Astrocyte (in vitro differentiated cells and primary cell): Measurements from ENCODE around the gene MAP2K7. TPM values are rescaled to one million over a fixed set of nuclear protein-coding genes. Genes with fewer than 3 reads are reported as not detected.

Experiments
- DNase-seq: peaks from one replicate; pipeline ENCODE4 v3.0.0-alpha.2; 2010; ENCODE audit warnings: low read depth
- FAIRE-seq: peaks from 2 replicates; lab custom pipeline; 2011; peaks lifted over from hg19 to GRCh38; lab: Jason Lieb, UNC
- H2AFZ ChIP-seq: 2 replicates; pipeline ENCODE4 v1.6.0; 2012; ENCODE audit warnings: low read depth, low read length, inconsistent platforms
- H3K27ac ChIP-seq: 2 replicates; pipeline ENCODE4 v1.5.1; 2011; ENCODE audit warnings: low read depth, low read length, inconsistent platforms
- H3K27me3 ChIP-seq: 2 replicates; pipeline ENCODE4 v1.6.0; 2011; ENCODE audit warnings: low read length, inconsistent platforms; ENCODE audit not compliant: insufficient read depth
- H3K36me3 ChIP-seq: 2 replicates; pipeline ENCODE4 v1.5.1; 2011; ENCODE audit warnings: low read length, inconsistent platforms; ENCODE audit not compliant: insufficient read depth
- H3K4me1 ChIP-seq: 2 replicates; pipeline ENCODE4 v1.5.1; 2011; ENCODE audit warnings: low read length, inconsistent platforms; ENCODE audit not compliant: insufficient read depth
- H3K4me2 ChIP-seq: 2 replicates; pipeline ENCODE4 v1.6.0; 2012; ENCODE audit warnings: low read length, inconsistent platforms
- H3K4me3 ChIP-seq: 2 replicates; pipeline ENCODE4 v1.5.1; 2011; ENCODE audit warnings: low read depth, mild to moderate bottlenecking, low read length, inconsistent platforms; ENCODE audit not compliant: insufficient read depth
- H3K79me2 ChIP-seq: 2 replicates; pipeline ENCODE4 v1.6.0; 2012; ENCODE audit warnings: mild to moderate bottlenecking, low read length, inconsistent platforms; ENCODE audit not compliant: insufficient read depth
- H3K9ac ChIP-seq: 2 replicates; pipeline ENCODE4 v1.6.0; 2012; ENCODE audit warnings: mild to moderate bottlenecking, low read length, inconsistent platforms
- H3K9me3 ChIP-seq: 2 replicates; pipeline ENCODE4 v1.5.1; 2012; ENCODE audit warnings: low read depth, mild to moderate bottlenecking, low read length, inconsistent platforms; ENCODE audit not compliant: insufficient read depth
- H4K20me1 ChIP-seq: 2 replicates; pipeline ENCODE4 v1.6.0; 2012; ENCODE audit warnings: low read length, inconsistent platforms; ENCODE audit not compliant: insufficient read depth
- H3K27ac Mint-ChIP-seq: one replicate; pipeline ENCODE4 v1.8.0; 2021; ENCODE audit warnings: mild to moderate bottlenecking, mixed read lengths; ENCODE audit not compliant: unreplicated experiment
- H3K27me3 Mint-ChIP-seq: one replicate; pipeline ENCODE4 v1.8.0; 2021; ENCODE audit warnings: low read depth, mixed read lengths; ENCODE audit not compliant: unreplicated experiment
- H3K36me3 Mint-ChIP-seq: one replicate; pipeline ENCODE4 v1.8.0; 2021; ENCODE audit warnings: low read depth, mixed read lengths; ENCODE audit not compliant: unreplicated experiment
- H3K4me1 Mint-ChIP-seq: one replicate; pipeline ENCODE4 v1.8.0; 2021; ENCODE audit warnings: low read depth, mixed read lengths; ENCODE audit not compliant: unreplicated experiment
- H3K4me3 Mint-ChIP-seq: one replicate; pipeline ENCODE4 v1.8.0; 2021; ENCODE audit warnings: mild to moderate bottlenecking, moderate library complexity, mixed read lengths; ENCODE audit not compliant: unreplicated experiment
- H3K9me3 Mint-ChIP-seq: one replicate; pipeline ENCODE4 v1.8.0; 2021; ENCODE audit warnings: mild to moderate bottlenecking, mixed read lengths; ENCODE audit not compliant: unreplicated experiment
- EZH2 ChIP-seq: IDR thresholded peaks from 2 replicates; pipeline ENCODE4 v1.6.1; 2012; ENCODE audit warnings: mild to moderate bottlenecking, low read length, inconsistent platforms; ENCODE audit not compliant: insufficient read depth
- total RNA-seq: library from RNA; stranded (reverse); gene quantifications from 2 replicates; pipeline ENCODE4 v1.2.1, GENCODE V29; 2021
- TF ChIP-seq, protein P1 (sequence below): IDR thresholded peaks from 2 replicates; pipeline ENCODE4 v1.5.1; 2011; ENCODE audit warnings: low read depth, mild to moderate bottlenecking, inconsistent platforms, low read length, moderate library complexity; ENCODE audit not compliant: insufficient read depth

The MAP2K7 gene
- total RNA-seq, 1 donor from 2014 or later = 22.9 TPM

GRCh38 chr19:7874076-7874896, 29.4 kb upstream of the MAP2K7 start, which contains the start of gene PRR36:
Gene PRR36 (minus strand): TSS chr19:7874390. CDS start chr19:7873689, 701 bp downstream.
- Mint-ChIP-seq H3K27ac (no peak within 1 kb of the TSS), H3K9me3 (no peaks in the 10 kb centered on the region), H3K27me3 (peaks cover 14% of the 10 kb centered on the region), H3K36me3 (no peaks in the 10 kb centered on the region), H3K4me1 (peaks cover 9% of the 10 kb centered on the region), H3K4me3 (peak within 1 kb of the TSS; percentile 77)
- Histone ChIP-seq H3K79me2 (no peaks in the 10 kb centered on the region), H4K20me1 (no peaks in the 10 kb centered on the region), H3K27ac (no peak within 1 kb of the TSS), H3K36me3 (no peaks in the 10 kb centered on the region), H3K4me3 (peak within 1 kb of the TSS; percentile 28), H3K4me1 (peaks cover 7% of the 10 kb centered on the region), H2AFZ (no peak within 1 kb of the TSS), H3K4me2 (peak within 1 kb of the TSS; percentile 74), H3K9ac (no peak within 1 kb of the TSS), H3K9me3 (no peaks in the 10 kb centered on the region), H3K27me3 (peaks cover 12% of the 10 kb centered on the region)
- DNase-seq = no peak
- no peak for FAIRE-seq
- TF ChIP-seq, protein P1, sequence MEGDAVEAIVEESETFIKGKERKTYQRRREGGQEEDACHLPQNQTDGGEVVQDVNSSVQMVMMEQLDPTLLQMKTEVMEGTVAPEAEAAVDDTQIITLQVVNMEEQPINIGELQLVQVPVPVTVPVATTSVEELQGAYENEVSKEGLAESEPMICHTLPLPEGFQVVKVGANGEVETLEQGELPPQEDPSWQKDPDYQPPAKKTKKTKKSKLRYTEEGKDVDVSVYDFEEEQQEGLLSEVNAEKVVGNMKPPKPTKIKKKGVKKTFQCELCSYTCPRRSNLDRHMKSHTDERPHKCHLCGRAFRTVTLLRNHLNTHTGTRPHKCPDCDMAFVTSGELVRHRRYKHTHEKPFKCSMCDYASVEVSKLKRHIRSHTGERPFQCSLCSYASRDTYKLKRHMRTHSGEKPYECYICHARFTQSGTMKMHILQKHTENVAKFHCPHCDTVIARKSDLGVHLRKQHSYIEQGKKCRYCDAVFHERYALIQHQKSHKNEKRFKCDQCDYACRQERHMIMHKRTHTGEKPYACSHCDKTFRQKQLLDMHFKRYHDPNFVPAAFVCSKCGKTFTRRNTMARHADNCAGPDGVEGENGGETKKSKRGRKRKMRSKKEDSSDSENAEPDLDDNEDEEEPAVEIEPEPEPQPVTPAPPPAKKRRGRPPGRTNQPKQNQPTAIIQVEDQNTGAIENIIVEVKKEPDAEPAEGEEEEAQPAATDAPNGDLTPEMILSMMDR = no peak
- TF ChIP-seq EZH2 = peak; percentile 97

GRCh38 chr19:7874897-7875273, 28.8 kb upstream of the MAP2K7 start:
- no peak overlapping the region for H3K4me2 ChIP-seq
- H3K9me3 ChIP-seq = no peaks in the 10 kb centered on the region
- no peak overlapping the region for H3K27ac ChIP-seq
- no peaks in the 10 kb centered on the region for H3K9me3 Mint-ChIP-seq
- no peak overlapping the region for H3K9ac ChIP-seq
- no peak for DNase-seq
- H4K20me1 ChIP-seq = no peaks in the 10 kb centered on the region
- peaks cover 12% of the 10 kb centered on the region for H3K27me3 ChIP-seq
- no peak for FAIRE-seq
- no peak overlapping the region for H2AFZ ChIP-seq
- TF ChIP-seq, protein P1 = no peak
- no peak for TF ChIP-seq EZH2
- peak overlapping the region; percentile 45 for H3K4me3 Mint-ChIP-seq
- no peaks in the 10 kb centered on the region for H3K79me2 ChIP-seq
- peaks cover 7% of the 10 kb centered on the region for H3K4me1 ChIP-seq
- H3K36me3 Mint-ChIP-seq = no peaks in the 10 kb centered on the region
- H3K36me3 ChIP-seq = no peaks in the 10 kb centered on the region
- H3K4me3 ChIP-seq = no peak overlapping the region
- H3K4me1 Mint-ChIP-seq = peaks cover 9% of the 10 kb centered on the region
- no peak overlapping the region for H3K27ac Mint-ChIP-seq
- peaks cover 14% of the 10 kb centered on the region for H3K27me3 Mint-ChIP-seq
